ENCODE results near the gene SNX13.

The SNX13 gene

GRCh38 chr7:17944720-17945119 lies 4.4 kb upstream of the SNX13 start:
- no peak for DNase-seq (ENCODE audit: low read depth)

GRCh38 chr7:17943006-17943405 lies 2.7 kb upstream of the SNX13 start:
- DNase-seq (ENCODE audit: low read depth) = no peak

DNA sequence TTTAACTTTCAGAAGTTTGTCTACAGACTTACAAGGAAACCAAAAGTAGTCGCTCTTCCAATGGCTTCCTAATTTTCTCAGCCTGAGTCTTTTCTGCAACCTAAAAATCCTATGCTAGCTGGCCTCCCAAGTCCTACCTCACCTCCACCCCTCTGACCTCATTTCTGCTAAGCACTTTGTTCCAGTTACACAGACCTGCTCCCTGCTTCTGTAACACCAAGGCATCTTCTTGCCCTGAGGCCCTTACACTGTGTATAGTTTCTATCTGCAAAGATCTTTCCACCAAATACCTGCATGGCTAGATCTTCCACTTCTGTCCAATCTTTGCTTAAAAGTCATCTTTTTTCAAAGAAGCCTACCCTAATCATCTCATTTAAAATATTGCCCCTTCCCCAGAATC lies 1.9 kb upstream of the SNX13 start:
- DNase-seq (ENCODE audit: low read depth) = no peak

GRCh38 chr7:17940951-17941431 lies 697 bp upstream of the SNX13 start:
- DNase-seq (ENCODE audit: low read depth) = peak; percentile 4

DNA sequence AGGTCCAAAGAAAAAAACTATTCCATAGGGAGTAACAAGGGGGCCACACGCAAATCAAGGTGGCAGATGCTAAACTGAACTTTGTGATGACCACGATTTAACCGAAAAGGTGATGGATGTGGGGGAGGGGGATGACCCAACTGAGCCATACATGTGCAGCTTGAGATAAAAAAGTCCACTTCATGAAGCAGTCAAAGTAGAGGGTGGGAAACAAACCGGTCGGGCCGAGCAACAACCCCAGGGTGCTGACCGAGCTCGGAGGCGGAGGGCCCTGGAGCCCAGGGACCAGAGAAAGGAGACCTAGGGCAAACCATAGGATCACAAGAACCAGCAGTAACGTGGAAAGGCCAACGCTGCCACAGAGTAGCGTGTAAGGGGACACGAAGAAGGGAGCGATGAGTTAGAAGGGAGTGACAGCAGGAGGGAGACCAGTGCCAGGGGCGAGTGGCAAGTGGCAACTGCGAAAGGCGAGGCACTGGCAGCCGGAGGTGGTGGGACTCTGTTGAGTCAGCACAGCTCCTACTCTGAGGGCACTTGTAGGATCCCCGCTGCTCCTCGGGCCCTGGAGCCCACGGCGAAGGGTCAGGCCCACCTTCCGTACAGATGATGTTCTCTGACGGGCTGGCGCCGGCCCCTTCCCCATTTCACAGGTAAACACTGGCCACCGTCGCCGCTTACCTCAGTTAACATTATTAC lies 540 bp downstream of the SNX13 start:
- DNase-seq (ENCODE audit: low read depth) = peak; percentile 42

DNA sequence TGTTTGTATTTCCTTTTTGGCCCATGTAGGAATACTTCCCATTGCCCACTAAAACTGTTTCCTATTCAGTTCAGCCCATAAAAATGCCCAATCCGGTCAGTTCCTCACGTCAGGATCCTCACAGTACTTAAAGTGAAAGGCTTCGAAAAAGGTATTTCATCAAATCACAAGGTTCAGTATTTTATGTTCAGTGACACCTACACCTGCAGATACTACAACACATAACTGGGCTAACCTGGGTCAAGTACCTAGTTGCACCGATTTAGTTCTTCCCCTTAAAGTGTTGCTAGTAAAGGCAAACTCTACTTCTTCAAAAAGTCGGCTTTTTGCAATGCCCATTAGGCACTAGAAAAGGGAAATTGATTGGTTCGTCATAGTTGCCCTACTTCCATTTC lies 1.1 kb downstream of the SNX13 start:
- peak; percentile 41 for DNase-seq (ENCODE audit: low read depth)

GRCh38 chr7:17937506-17938120 lies 2.7 kb downstream of the SNX13 start:
- peak; percentile 11 for DNase-seq (ENCODE audit: low read depth)

DNA sequence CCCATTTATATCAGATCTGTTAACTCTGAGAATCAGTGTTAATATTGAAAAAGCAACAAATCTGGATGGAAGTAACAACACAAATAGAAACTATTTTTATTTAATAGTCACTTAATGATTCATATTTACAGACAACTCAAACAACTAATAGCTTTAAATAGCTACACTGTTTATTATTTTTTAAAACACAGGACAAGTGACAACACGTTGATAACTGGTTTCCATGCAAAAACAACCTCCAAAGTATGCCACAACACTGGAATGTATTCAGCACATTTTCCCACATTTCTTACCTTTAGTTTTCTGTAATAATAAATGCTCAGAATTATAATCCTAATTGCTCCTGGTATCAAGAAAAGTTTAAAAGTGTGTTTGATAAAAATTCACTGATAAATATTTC lies 4.0 kb downstream of the SNX13 start:
- no peak for DNase-seq (ENCODE audit: low read depth)

DNA sequence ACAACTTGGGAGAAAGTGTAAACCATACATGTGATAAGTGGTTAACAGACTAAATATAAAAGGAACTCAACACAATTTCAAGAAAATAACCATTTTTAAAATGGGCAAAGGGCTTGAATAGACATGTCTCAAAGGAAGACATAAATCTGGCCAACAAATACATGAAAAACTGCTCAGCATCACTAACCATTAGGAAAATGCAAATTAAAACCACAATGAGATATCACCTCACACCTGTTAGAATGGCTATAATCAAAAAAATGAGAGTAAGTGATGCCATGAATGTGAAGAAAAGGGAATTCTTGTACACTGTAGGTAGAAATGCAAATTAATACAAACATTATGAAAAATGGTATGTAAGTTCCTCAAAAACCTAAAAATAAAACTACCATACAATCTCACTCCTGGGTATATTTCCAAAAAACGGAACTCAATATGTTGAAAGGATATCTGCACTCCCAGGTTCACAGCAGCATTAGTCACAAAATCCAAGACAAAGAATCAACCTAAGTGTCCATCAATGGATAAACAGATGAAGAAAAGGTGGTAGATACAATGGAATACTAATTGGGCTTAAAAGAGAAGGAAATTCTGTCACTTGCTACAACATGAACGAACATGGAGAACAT lies 5.6 kb downstream of the SNX13 start:
- no peak for DNase-seq (ENCODE audit: low read depth)

GRCh38 chr7:17934094-17934493 lies 6.2 kb downstream of the SNX13 start:
- DNase-seq (ENCODE audit: low read depth) = no peak

DNA sequence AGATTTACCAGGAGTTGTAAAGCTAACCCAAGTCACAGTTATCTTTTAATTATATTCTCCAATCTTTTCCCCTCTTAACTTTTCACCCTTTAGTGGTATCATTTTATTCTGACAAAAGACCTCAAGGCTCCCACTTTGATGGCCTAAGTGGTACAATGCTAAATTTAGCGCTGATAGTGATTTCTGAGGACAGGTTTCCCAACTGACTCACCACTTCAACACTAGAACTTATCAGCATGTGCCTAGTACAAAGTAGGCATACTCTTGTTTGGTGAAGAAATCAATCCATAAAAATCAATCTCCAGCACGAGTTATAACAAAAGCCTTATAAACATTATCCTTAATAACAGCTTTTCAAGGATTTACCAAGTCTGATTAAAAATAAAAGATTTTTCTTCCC lies 7.5 kb downstream of the SNX13 start:
- DNase-seq (ENCODE audit: low read depth) = no peak

DNA sequence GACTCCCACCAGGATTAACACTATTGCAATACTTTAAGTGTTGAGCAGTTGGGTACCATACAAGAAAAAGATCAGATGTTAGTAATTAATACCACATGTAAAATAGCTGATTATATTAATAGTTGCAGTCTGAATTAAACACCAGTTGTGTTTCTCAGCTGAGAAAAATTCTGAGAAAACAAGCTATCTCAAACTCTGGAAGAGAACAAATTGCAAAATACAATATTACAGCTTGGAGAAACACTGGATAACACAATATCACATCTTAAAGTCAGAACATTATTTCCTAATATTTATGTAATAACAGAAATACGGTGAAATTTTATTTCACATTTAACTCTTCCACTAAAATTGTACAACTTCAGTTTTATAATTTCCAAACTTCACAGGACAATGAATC lies 9.2 kb downstream of the SNX13 start:
- no peak for DNase-seq (ENCODE audit: low read depth)

DNA sequence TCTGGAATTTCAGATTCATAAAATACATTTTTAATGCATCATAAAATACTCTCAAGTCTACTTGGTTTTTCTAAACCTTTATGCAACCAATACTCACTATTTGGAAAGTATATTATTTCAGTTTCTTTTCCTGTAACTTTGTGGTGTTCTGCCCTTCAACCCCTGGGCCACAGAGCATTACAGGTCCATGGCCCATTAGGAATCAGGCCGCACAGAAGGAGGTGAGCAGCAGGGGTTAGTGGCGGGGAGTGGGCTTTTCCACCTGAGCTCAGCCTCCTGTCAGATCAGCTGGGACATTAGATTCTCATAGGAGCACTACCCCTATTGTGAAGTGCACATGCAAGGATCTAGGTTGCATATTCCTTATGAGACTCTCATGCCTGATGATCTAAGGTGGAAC lies 9.7 kb downstream of the SNX13 start:
- DNase-seq (ENCODE audit: low read depth) = no peak

DNA sequence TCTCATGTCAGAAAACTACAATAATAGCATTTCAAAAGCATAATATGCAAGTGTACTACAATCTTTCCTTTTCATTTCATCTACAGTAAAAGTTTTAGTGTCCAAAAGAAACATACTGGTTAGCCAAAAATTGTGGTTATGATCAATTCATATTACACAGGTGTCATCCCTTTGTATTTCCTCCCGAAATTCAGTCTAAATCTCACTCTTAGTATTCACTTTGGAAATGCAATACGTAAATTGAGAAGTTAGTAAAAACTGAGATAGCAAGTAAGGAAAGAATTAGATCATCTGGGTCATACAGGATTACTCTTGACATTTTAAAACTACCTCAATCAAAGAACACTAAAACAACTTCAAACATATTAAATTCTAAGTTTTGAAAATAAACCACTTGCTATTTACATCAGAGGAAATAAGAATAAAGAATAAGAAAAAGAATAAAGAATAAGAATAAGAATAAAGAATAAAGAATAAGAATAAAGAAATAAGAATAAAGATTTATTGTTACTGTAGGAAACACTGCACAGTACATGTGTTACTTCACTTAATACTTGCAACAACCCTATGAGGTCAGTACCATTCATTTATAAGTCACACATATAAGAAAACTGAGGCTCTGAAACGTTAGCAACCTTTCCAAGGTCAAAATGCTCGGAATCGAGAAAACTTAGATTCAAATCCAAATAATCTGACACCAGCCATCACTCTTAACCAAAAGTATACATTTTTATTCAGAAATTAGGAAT lies 10.5 kb downstream of the SNX13 start:
- DNase-seq (ENCODE audit: low read depth) = no peak

- DNase-seq (ENCODE audit: low read depth) = no peak
Observed at GRCh38 chr7:17928055-17928454, 12.2 kb downstream of the SNX13 start.

DNA sequence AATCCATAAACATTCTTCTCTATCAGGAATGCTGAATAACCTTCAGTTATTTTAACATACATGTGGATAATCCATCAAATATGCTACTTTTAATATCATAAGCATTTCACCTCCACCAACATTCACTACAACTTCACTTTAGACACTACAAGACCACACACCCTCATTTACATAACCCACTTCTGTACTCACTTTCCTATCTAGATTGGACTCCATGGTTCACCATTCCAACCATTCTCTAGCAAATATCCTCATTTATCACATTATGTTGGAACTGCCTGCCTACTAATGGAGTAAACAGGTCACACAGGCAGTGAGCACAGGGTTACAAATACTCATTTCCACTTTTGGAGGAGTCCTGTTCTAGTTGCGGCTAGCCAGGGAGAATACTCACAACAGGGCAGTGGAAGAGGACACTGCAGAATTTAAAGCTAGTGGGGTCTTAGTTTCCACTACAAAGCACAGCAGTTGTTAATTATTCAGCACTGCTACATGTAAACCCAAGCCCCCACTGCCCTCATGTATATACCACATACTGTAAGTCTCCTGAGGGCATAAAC lies 18.4 kb downstream of the SNX13 start:
- no peak for DNase-seq (ENCODE audit: low read depth)

DNA sequence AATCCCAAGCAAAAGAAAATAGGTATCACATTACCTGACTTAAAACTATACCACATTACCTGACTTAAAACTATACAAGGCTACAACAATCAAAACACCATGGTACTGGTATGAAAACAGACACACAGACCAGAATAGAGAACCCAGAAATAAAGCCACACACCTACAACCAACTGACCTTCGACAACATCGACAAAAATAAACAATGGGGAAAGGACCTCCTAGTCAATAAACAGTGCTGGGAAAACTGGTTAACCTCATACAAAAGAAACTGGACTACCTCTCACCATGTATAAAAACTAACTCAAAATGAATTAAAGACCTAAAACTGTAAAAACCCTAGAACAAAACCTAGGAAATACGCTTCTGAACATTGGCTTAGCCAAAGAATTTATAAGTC lies 22.5 kb downstream of the SNX13 start:
- DNase-seq (ENCODE audit: low read depth) = no peak

GRCh38 chr7:17916786-17917185 lies 23.5 kb downstream of the SNX13 start:
- DNase-seq (ENCODE audit: low read depth) = no peak

DNA sequence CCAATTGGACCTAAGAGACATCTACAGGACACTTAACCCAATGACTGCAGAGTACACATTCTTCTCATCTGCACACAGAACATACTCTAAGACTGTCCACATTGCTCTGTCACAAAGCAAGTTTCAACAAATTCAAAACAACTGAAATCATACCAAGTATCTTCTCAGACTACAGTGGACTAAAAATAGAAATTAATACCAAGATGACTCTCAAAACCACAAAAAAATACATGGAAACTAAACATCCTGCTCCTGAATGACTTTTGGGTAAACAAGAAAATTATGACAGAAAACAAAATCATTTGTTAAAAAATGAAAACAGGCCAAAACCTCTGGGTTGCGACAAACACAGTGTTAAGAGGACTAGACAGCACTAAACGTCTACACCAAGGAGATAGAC lies 24.5 kb downstream of the SNX13 start:
- DNase-seq (ENCODE audit: low read depth) = no peak

DNA sequence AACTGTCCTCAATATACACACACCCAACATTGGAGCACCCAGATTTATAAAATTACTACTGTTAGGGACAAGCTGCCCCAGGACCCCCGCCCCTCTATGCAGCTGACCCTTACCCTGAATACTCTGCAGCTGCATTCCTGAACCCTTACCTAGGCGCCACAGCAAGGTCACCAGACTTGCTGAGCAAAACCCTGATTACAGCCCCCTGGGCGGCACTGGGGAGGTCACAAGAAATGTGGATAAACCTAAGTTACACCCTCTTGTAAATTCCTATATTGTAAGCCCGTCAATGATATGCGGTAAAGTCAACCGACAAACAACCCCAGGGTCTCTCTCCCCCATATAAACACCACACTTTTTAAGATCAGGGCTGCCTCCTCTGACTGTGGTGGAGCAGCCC lies 25.1 kb downstream of the SNX13 start:
- DNase-seq (ENCODE audit: low read depth) = no peak

- DNase-seq (ENCODE audit: low read depth) = no peak
Observed at GRCh38 chr7:17913250-17913649, 27.0 kb downstream of the SNX13 start.

DNA sequence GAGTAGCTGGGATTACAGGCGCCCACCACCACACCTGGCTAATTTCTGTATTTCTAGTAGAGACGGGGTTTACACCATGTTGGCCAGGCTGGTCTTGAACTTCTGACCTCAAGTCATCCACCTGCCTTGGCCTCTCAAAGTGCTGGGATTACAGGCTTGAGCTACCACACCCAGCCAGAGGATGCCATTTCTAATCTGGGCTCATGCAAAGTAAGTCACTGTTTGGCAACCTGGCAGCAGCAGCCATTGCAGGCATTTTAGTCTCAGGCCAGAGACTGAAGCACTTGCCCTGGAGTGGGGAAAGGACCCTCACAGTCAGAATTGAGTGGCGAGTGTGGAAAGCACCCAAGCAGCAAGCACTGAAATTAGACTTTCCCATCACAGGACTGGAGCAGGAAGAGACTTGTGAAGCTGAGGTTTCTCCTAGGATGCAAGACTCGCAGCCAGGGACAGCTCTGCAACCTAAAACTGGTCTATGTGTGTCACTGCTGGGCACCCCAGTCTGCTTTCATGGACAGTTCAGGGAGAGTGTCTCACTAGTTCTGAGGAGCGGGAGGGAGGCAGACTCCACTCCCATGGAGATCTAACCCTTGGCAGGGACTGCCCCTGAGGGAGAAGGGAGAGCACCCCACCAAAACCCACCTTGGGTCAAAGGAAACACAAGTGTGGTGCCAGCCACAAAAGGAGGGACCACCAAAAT lies 27.6 kb downstream of the SNX13 start:
- DNase-seq (ENCODE audit: low read depth) = no peak

All from iris pigment epithelial cell (primary cell).